Endodermal cell (in vitro differentiated cells): Measurements from ENCODE around the gene ITK. TPM values are rescaled to one million over a fixed set of nuclear protein-coding genes. Genes with fewer than 3 reads are reported as not detected.

Experiments used
- DNase-seq: peaks from one replicate; pipeline ENCODE4 v3.0.0-alpha.2; 2017
- H3K27ac ChIP-seq: 2 replicates; pipeline ENCODE4 v1.5.1; 2013; ENCODE audit warnings: mild to moderate bottlenecking, low read depth, low read length, moderate library complexity
- H3K27me3 ChIP-seq: 2 replicates; pipeline ENCODE4 v1.6.1; 2013; ENCODE audit warnings: mild to moderate bottlenecking, low read length, moderate library complexity; ENCODE audit not compliant: insufficient read depth, control insufficient read depth, poor library complexity, severe bottlenecking
- H3K36me3 ChIP-seq: 2 replicates; pipeline ENCODE4 v1.7.0; 2013; ENCODE audit warnings: mild to moderate bottlenecking, low read length, moderate library complexity; ENCODE audit not compliant: control insufficient read depth, insufficient read depth
- H3K4me1 ChIP-seq: one replicate; pipeline ENCODE4 v1.7.0; 2013; ENCODE audit warnings: low read length; ENCODE audit not compliant: control insufficient read depth, insufficient read depth
- H3K4me3 ChIP-seq: 2 replicates; pipeline ENCODE4 v1.5.1; 2013; ENCODE audit warnings: mild to moderate bottlenecking, low read length, moderate library complexity
- H3K9ac ChIP-seq: 2 replicates; pipeline ENCODE4 v1.6.1; 2013; ENCODE audit warnings: mild to moderate bottlenecking, low read length, moderate library complexity; ENCODE audit not compliant: poor library complexity, severe bottlenecking; ENCODE audit errors: extremely low read depth
- H3K9me3 ChIP-seq: 2 replicates; pipeline ENCODE4 v1.6.1; 2013; ENCODE audit warnings: mild to moderate bottlenecking, low read length, moderate library complexity; ENCODE audit not compliant: control insufficient read depth
- H3K27ac Mint-ChIP-seq: 2 replicates; pipeline ENCODE4 v1.8.0; 2020; ENCODE audit warnings: mixed read lengths
- H3K27me3 Mint-ChIP-seq: 2 replicates; pipeline ENCODE4 v1.8.0; 2021; ENCODE audit warnings: mild to moderate bottlenecking, mixed read lengths; ENCODE audit not compliant: insufficient read depth
- H3K36me3 Mint-ChIP-seq: 2 replicates; pipeline ENCODE4 v1.8.0; 2020; ENCODE audit warnings: low read depth, mixed read lengths
- H3K4me1 Mint-ChIP-seq: 2 replicates; pipeline ENCODE4 v1.8.0; 2020; ENCODE audit warnings: mixed read lengths
- H3K4me3 Mint-ChIP-seq: 2 replicates; pipeline ENCODE4 v1.8.0; 2020; ENCODE audit warnings: mild to moderate bottlenecking, moderate library complexity, mixed read lengths
- H3K9me3 Mint-ChIP-seq: 2 replicates; pipeline ENCODE4 v1.8.0; 2020; ENCODE audit warnings: mild to moderate bottlenecking, mixed read lengths
- WGBS, 2 experiments: methylation state at CpG; one replicate each; pipeline versions ENCODE4 v1.1.5 to v1.1.7; 2013; ENCODE audit warnings: missing lambda C conversion rate in 2 of 2, mixed read lengths in 1 of 2; ENCODE audit not compliant: insufficient coverage in 1 of 2, insufficient read length in 1 of 2; 5-methylcytosine and 5-hydroxymethylcytosine counted together
- total RNA-seq, 2 donors: library from RNA; stranded (reverse); fragmentation: NEBNext Ultra II Directional in 1 of 2; extraction: Animal tissue kit (Norgen Biotek cat#: 25700) in 1 of 2; gene quantifications; 2 replicates in 1 of 2; 3 replicates in 1 of 2; pipeline ENCODE4 v1.2.1, GENCODE V29; 2021
- TF ChIP-seq, protein P1 (sequence below): fragments of 200-600 bp; sonication (generic); conservative IDR thresholded peaks from 2 replicates; pipeline ENCODE4 v1.5.0; 2021; ENCODE audit warnings: antibody characterized with exemption, mild to moderate bottlenecking

The ITK gene
- total RNA-seq, 2 donors from 2014 or later: 0.31 to 0.38 TPM

GRCh38 chr5:157186309-157187045, 5.8 kb downstream of the ITK start:
- Histone ChIP-seq H3K9ac (no peak overlapping the region), H3K27ac (no peak overlapping the region), H3K9me3 (no peaks in the 10 kb centered on the region), H3K27me3 (peaks cover 18% of the 10 kb centered on the region), H3K36me3 (no peaks in the 10 kb centered on the region), H3K4me3 (no peak overlapping the region), H3K4me1 (no peaks in the 10 kb centered on the region)
- Mint-ChIP-seq H3K27ac (no peak overlapping the region), H3K36me3 (no peaks in the 10 kb centered on the region), H3K9me3 (peaks cover 2% of the 10 kb centered on the region), H3K27me3 (peaks cover 40% of the 10 kb centered on the region), H3K4me3 (no peak overlapping the region), H3K4me1 (no peaks in the 10 kb centered on the region)
- TF ChIP-seq, protein P1, sequence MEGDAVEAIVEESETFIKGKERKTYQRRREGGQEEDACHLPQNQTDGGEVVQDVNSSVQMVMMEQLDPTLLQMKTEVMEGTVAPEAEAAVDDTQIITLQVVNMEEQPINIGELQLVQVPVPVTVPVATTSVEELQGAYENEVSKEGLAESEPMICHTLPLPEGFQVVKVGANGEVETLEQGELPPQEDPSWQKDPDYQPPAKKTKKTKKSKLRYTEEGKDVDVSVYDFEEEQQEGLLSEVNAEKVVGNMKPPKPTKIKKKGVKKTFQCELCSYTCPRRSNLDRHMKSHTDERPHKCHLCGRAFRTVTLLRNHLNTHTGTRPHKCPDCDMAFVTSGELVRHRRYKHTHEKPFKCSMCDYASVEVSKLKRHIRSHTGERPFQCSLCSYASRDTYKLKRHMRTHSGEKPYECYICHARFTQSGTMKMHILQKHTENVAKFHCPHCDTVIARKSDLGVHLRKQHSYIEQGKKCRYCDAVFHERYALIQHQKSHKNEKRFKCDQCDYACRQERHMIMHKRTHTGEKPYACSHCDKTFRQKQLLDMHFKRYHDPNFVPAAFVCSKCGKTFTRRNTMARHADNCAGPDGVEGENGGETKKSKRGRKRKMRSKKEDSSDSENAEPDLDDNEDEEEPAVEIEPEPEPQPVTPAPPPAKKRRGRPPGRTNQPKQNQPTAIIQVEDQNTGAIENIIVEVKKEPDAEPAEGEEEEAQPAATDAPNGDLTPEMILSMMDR: no peak
- no peak for DNase-seq
- WGBS, 2 experiments: 86 to 88% methylated on average over 8 to 12 of the region's 12 CpGs

DNA sequence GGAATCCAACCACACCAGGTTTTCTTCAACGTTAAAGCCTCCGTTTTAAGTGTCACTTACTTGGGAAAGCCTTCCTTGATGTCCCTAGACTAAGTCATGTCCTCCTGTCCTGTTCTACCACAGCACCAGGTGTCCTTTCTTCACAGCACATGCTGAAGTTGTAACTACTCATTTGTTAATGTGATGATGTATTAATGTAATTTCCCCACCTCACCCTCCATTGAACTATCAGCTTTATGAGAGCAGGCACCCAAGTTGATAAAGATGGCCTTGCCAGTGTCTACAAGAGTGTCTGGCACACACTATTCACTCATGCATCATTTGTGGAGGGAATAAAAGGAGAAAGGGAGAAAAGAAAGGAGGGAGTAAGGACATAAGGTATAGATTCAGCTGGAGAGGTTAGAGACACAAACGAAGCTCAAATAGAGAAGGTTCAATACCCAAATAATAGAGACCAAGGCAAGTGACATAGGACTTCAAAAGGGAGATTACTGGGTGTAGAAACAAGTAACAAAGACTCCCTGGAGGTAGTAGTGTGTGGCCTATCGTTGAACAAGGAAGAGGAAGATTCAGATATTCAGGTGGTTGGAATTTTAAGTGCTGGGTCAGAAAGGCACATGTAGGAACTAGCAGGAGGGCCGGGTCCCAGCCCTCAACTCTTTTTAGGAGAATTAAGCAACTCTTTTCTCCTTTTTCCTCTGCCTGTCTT, 6.6 kb downstream of the ITK start:
- H3K27me3 ChIP-seq: peaks cover 12% of the 10 kb centered on the region
- DNase-seq: no peak
- Mint-ChIP-seq H3K4me3 (no peak overlapping the region), H3K27ac (no peak overlapping the region), H3K9me3 (peaks cover 2% of the 10 kb centered on the region), H3K36me3 (no peaks in the 10 kb centered on the region), H3K4me1 (no peaks in the 10 kb centered on the region), H3K27me3 (peaks cover 33% of the 10 kb centered on the region)
- WGBS, 2 experiments: 49 to 60% methylated on average over 5 of the region's 5 CpGs
- TF ChIP-seq, protein P1: no peak
- H3K9ac ChIP-seq: no peak overlapping the region
- no peaks in the 10 kb centered on the region for H3K9me3 ChIP-seq
- no peak overlapping the region for H3K4me3 ChIP-seq
- H3K36me3 ChIP-seq: no peaks in the 10 kb centered on the region
- H3K27ac ChIP-seq: no peak overlapping the region
- no peaks in the 10 kb centered on the region for H3K4me1 ChIP-seq

GRCh38 chr5:157188270-157188669, 7.6 kb downstream of the ITK start:
- Histone ChIP-seq H3K4me1 (no peaks in the 10 kb centered on the region), H3K9me3 (no peaks in the 10 kb centered on the region), H3K27me3 (peaks cover 10% of the 10 kb centered on the region), H3K36me3 (no peaks in the 10 kb centered on the region), H3K4me3 (no peak overlapping the region), H3K27ac (no peak overlapping the region), H3K9ac (no peak overlapping the region)
- TF ChIP-seq, protein P1: no peak
- no peaks in the 10 kb centered on the region for H3K36me3 Mint-ChIP-seq
- no peak overlapping the region for H3K27ac Mint-ChIP-seq
- no peaks in the 10 kb centered on the region for H3K4me1 Mint-ChIP-seq
- H3K9me3 Mint-ChIP-seq: peaks cover 2% of the 10 kb centered on the region
- peaks cover 32% of the 10 kb centered on the region for H3K27me3 Mint-ChIP-seq
- no peak overlapping the region for H3K4me3 Mint-ChIP-seq
- DNase-seq: no peak
